Central memory CD4-positive, alpha-beta T cell (primary cell): Measurements from ENCODE around the gene TBX1.

Experiments
- DNase-seq: peaks from one replicate; pipeline ENCODE4 v3.0.0; 2022

TBX1 gene

DNA sequence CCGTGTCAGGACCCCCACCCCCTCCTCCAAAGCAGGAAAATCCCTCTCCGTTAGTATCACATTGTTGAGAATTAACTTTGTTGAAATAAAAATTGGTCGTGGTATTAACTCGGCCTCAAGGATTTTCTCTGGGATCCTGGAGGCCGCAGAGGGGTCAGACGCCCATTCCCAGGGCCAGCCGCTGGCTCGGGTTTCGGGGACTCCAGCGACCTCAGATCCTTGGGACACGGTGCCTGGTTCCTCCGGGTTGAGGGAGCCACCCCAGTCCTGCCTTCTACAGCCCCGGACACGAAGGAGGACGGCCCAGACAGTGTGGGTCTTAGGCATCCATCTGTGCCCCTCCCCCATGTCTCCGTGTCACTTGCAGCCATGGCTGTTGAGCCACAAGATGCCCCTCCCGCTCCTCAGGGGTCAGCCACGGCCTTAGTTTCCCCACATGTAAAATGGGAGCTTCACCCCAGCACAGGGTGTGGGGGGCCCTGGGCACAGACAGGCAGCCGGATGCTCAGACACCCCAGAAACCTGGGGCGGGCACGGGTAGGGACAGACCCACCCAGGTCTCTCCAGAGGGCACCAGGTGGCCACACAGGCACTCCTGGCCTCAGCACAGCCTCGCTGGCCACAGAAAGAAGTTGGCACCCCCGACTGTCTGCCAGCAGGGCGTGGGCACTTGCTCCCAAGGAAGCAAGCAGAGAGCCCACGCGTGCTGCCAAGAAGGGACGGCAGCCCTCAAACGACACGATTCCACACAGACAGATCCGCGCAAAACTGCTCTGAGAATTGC lies 21.7 kb upstream of the TBX1 start:
- DNase-seq = no peak

DNA sequence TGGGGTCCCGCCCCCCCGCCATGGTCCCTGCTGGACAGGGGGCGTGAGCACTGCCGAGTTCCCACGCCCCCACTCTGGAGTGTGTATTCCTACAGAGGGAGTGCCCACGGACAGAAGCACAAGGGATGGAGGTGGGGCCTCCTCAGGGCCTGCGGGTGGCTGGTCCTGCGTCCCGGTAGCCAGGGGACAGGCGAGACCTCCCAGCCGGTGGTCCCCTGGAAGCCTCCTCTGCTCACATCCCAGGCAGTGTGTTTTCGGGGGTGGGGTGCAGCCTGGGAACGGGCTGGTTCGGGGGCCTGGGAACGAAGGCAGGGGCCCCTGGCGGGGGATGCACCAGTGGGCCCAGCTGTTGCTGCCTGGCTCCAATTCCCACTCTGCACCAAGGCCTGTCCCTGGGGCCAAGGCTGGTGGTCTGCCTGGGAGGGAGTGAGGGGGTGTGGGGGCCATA lies 21.1 kb upstream of the TBX1 start:
- DNase-seq = no peak

DNA sequence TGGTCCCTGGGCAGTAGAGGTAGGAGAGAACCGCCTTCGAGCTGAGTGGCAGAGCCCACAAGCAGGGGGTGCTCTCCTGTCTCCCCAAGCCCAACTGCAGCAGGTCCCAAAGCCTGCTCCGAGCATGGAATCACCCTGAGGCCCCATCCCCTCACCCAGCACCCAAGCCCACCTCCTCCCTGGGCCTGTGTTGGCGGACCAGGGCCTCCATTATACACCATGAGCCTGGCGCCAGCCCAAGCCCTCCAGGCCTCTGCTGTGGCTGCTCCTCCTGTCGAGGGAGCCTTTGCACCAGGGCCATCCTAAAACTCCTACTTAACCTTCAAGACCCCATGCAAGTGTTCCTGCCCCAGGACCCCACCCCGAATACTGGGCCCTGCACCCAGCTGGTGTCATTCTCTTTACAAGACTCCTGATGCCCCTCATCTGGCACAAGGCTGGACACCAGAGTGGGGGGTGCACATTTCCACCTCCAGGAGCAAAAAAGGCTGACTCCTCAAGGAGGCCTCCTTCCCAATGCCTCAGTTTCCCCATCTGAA lies 20.6 kb upstream of the TBX1 start:
- DNase-seq = no peak

DNA sequence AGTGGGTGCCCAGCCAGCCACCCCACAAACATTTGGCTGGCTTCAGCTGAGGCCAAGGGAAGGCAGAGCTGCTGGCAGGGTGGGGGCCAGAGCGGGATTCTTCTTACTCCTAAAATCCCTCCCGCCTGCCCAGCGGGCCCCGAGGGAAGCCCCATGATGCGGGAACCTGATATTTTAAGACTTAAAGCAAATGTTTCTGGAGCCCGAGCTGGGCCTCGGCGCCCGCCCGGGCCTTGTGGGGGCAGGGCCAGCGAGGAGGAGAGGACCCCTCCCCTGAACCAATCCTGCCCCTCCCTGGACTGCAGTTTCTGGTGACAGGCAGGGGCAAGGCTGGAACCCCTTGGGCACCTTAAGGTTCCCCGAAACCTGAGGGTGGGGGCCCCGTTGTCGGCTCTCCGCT lies 20.0 kb upstream of the TBX1 start:
- no peak for DNase-seq

DNA sequence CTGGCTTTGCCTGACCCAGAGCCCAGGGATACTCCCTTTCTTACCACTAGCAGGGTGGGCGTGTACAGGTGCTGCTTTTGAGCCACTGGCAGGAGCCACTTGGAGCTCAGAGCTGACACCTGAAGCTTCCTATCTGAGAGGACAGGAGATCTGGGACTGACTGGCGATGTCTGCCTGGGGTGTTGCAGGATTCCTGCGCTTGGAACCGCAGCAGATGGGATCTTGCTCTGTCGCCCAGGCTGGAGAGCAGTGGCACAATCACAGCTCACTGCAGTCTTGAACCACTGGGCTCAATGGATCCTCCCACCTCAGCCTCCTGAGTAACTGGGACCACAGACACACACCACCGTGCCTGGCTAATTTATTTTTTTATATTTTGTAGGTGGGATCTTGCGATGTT lies 19.5 kb upstream of the TBX1 start:
- DNase-seq = no peak

DNA sequence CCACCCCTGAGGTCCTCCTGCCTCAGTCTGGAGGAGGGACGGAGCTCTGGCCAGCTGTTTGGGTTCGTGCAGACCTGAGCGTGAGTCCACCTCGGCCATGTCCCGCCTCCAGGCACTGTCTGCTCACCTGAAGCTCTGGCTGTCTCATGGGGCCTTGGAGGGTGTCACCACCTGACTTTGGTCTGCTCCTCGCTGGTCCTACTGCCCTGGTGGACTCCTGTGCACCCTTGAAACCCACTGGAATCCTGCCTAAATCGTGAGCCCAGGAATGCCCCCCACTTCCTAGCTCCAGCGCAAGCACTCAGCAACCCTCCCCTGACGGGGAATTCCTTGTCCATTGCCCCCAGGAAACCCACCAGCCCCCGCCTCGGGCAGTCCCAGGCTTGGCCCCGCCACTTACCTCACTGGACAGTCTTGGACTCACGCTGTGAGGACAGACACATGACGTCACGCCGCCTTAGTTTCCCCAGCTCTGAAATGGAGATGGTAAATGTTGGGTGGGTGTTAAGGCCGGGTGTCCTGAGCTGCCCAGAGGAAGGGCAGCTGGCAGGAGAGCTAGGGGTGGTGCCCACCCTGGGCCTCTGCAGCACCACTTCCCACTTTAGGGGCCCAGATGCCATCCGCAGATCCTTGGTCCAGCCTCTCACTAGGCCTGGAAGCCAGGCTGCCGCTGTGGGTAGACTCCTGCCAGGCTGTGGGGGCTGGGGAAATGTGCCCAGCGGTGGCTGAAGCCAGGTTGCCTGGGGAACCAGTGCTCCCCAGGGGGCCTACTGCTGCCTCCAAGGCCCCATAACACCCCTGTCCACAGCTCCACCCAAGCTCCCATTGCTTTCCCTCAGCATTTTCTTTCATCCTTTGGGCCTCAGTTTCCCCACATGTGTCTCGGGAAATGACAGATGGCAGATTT lies 18.2 kb upstream of the TBX1 start:
- no peak for DNase-seq

DNA sequence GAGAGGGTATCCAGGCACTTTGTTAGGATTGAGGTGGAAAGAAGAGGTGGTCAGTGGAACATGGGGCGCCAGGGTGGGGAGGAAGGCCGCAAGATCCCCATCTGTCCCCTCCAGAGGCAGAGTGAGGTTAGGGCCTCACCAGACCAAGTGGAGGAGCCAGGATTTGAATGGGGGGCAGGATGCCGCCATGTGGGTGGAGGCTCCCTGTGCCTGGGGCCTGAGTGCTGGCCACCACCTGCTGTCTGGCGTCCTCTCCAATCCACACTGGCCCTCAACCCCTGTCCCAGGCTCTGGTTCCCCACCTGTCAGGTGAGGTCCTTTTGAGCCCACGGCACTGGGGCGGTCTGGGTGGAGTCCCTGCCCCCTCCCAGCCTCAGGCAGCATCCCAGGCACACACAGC lies 17.5 kb upstream of the TBX1 start:
- no peak for DNase-seq

DNA sequence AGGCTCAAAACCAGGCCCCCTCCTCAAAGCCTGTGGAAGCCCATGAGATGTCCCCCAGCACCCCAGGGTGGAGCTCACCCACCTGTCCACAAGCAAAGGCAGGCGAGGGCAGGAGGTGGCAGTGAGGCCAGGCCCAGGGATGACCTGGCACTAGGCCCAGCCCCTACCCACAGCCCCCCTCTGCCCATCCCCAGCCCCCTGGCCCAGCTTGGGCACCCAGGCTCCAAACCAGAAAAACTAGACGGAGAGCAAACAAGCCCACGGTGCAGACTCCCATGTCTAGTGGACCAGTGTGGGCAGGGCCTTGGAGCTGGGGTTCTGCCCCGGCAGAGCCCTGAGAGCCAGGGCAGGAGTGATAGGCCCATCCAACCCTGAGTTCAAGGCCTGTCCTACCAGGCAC lies 16.9 kb upstream of the TBX1 start:
- no peak for DNase-seq

DNA sequence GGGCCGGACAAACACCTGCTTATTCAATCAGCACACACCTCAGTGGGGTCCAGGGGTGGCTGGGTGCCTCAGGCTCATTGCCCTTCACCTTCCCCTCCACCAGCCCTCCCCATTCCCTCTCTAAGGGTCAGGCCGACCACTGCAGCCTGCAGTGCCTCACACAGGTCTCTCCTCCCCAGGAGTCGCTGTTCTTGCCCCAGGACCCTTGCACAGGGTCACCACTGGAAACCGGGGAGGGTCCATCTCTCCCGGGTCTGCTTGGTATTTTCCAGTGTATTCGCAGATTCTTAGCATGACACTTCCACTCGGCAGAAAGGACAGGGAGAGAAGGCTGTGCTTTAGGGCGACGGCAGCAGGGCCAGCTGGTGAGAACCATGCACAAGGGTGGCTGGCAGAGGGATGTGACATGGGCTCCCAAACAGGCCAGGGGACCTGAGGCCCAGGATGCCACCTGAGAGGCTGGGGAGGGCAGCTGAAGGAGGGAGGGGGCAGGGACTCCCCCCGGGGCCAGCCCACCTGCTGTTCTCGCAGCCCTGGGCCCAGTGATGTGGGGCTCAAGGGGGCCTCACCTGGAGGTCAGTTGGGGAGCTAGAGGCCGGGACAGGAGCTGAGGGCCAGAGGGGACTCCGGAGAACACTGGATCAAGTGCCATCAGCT lies 16.1 kb upstream of the TBX1 start:
- no peak for DNase-seq

DNA sequence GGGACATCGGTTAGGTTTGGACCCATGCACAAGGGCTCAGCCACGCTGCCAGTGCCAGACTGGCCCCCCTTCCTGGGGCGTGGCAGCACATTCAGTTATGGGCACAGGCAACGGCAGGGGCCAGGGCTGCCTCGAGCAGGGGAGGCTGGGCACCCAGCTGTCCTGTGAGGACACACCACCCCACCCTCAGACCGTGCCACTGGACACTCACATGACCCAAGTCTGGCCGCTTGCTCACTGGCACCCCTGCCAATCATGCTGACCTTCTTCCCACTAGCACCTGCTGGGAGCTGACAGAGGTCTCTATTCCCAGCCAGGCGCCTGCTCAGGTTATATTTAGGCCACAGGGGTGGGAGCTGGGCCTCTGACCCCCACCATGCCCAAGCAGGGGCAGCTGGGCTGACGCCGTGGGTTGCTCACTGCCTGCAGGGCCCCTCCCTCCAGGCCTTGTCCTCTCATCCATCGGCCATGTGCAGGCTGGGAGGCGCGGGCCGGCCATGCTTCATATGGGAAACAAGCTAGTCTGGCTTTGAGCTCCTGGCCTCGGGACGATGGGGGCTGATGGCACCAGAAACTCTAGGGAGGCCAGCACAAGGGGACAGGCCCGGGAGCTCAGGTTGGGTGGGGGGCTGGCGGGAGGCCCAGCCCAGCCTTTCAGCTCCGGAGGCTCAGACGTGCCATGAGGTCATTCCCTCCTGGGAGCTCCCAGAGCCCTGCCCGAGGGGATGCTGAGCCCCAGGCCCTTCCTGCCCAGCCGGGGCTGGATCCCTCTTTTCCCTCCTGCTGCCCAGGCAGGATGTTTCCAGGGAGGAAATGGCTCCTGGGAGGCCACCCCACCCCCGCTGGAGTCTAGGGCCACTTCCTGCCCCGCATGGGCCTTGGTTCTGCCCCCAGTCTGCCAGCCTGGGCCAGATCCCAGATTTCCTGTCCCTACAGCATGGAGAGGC lies 15.2 kb upstream of the TBX1 start:
- DNase-seq = no peak

DNA sequence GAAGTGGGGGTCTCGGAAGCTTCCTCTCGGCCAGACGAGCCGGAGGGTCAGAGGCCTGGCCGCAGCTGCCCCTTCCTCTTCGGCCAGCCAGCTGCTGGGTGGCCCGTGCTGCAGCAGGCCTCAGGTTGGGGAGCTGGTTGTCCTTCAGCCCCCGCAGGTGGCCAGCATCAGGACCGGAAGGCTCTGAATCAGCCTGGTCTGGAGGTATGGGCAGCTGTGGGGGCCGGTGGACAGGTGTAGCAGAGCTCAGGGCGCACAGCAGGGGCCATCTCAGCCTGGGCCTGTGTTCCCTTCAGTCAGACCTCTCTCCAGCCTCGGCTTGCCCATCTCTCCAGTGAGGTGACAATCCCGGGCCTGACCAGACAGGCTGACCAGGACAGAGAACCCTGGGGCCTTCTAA lies 13.9 kb upstream of the TBX1 start:
- DNase-seq = no peak

DNA sequence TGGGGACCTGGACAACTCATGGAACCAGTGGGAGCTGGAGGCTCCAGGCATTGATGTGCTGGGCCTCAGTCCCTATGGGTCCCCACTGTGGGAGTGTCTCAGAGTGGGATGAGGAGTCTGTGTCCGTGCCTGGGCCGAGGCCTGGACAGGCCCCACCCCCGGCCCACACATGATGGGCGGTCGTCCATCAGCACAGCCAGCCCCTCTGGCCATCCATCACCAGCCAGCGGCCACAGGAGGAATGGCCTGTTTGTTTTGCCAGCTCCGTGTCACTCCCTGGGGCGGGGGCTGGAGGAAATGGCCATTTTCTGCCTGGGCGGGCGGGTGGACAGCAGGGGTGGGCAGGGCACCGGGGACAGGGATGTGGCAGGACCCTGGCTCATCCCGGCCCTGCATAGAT lies 13.0 kb upstream of the TBX1 start:
- DNase-seq = no peak

DNA sequence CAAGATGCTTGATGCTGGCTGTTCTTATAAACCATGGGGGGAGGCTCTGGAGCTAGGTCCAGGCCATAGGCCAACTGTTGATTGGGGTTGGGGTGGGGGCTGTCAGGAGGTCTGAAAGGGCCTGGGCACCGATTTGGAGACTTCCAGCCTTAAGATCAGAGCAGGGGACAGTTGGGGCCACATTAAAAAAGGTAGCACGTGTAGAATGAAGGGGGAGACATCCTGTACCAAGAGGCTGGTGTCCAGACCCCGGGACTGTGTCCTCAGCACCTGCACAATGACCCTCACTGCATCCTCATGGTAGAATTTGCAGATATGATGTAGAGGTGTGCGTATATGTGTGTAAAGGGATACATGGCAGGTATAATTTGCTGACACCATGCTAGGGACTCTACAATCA lies 12.4 kb upstream of the TBX1 start:
- no peak for DNase-seq

DNA sequence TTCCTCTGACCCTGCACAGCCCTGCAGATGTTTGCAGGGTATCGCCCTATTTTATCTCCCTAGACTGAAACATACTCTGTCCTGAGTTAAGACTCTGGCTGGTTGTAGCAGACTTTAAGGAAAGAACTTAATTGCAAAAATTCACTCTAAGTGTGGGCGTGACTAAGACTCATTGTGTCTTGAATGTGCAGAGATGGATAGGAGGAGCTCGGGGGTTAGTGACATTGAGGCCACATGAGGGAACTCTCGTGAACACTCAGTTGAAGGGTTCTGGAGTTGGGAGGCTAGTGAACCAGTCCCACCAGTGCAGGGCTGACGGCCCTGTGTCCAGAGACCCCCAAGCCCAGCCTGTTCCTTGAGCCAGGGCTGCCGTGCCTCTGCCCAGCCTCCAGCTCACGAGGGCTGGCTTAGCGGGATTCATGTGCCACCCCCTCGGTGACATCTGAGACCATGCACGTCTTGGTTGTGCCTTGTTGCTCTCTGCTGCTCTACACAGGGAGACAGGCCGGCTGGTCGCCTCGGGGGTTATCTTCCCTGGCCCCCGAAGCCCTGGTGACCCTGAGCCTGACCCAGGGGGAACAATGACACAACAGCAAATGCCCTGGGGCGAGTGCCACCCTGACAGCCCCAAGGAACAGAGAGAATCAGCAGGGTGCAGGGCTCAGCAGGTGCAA lies 11.4 kb upstream of the TBX1 start:
- no peak for DNase-seq

DNA sequence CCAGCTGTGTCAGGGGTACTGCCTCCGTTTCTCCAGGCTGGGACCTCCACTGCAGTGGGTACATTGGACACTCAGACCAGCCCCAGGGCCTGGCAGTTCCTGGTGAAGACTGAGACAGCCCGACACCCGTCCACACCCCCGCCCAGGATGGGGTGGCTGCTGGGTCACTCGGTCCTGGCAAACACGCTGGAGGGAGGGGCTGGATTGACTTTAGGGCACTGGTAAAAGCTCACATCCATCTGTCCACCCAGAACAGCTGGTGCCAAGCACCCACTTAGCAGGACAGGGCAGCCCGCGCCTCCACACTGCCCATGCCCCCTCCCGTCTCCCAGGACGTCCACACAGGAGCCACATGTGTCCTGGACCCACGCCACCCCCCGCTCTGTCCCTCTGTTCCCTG lies 10.7 kb upstream of the TBX1 start:
- no peak for DNase-seq

DNA sequence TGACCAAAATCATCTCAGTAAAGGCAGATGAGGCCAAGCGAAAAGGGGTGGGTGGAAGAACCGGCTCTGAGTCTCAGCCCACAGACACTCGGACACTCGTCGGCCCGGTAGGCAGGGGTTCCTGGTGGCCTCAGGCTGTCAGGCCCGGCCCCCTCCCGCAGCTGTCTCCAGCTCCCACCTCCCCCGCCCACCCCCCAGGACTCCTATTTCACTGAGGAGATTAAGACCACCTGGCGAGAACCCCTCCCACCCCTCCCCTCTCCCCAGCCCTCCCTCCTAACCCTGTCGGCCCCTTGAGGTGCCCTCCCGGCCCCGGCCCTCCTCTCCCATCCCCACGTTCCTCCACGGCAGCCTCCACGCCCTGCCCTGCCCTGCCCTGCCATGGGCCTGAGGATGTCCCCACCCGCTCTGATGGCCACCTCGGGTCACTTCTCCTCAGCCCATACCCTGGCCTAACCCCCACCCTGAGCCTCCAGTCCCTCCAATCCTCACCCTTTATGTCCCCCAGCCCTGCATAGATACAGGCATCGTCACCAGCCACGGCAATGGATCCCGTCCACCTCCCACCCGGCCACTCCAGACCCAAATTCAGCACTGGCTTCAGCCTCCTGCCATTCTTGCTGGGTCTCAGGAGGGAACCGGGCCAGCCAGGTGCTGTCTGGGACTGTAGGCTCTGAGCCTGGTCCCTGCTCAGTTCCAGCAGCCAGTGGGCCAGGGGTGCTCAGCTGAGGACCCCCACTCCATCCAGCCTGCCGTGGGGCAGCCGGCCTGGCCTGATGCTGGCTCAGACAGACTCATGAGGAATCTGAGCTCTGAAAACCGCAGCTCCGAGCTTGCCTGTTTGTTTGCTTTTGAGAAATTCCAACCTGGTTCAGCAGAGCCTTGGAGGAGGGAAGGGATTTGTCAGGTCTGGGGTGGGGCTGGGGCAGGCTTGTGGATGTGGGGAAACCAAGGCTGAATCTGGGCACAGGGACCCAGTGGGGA lies 9.8 kb upstream of the TBX1 start:
- DNase-seq = no peak

DNA sequence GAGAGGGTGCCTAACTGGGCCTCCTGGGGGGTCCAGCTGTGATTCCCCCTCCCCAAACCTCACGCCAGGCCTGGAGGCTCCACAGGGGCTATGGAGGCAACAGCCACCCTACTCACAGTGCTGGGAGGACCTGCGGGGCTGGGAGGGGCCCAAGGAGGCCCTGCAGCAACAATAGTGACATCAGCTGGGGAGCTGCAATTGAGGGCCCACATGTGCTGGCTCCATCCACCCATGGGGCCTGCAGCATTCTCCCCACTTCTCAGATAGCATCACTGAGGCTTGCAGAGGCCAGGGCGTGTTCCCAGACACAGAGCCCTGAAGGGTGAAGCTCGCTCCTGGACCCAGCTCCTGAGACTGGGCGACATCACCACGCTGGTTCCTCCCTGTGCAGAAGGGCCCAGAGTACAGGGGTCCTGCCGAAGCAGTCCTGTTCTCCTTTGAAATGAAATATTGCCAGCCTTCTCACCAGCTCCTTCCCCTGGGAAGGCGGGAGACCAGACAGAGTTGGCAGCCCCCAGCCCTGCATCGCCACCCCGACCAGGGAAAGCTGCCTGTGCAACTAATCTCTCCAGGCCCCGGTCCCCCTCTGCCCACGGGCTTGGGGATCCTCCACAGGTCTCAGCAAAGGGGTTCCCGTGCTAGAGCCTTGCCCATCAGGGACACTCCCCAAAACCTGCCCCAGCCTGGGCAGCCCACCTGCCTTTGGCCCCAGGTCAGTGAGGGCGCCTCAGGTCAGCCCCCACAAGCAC lies 8.9 kb upstream of the TBX1 start:
- no peak for DNase-seq

DNA sequence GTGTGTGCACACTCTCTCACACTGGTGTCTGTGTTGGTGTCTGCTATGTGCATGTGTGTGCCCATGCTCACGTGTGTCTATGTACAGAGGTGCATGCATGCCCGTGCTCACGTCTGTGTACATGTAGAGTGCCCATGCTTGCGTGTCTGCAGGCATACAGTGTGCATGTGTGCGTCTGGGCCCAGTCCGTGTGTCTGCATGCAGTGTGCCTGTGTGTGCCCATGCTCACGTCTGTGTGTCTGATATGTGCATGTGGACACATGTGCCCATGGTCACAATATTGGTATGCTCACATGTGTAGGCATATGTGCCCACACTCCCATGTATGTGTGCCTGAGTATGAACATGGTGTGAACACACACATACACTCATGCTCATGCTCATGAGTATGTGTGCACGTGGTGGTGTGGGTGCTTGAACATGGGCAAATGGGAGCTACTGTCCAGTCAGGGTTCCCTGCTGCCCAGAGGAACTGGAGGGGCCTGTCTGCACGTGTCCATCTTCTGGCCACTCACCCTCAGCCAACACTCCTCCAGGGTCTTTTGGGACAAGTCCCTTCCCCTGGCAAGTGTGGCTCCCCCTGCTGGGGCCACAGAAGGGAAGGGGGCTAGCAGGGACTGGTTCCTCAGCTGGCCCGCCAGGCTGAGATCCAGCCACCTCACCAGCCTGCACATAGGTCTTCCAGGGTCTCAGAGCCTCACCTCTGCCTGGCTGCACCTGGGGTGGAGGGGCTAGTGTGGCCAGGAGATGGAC lies 7.3 kb upstream of the TBX1 start:
- no peak for DNase-seq
